Dermis microvascular lymphatic vessel endothelial cell (primary cell): Measurements from ENCODE around the gene PRDM16. TPM values are rescaled to one million over a fixed set of nuclear protein-coding genes. Genes with fewer than 3 reads are reported as not detected.

Source experiments
- DNase-seq, 2 donors: peaks; one replicate each; pipeline versions ENCODE4 v3.0.0 to v3.0.0-alpha.2; 2010; ENCODE audit warnings: low read depth in 2 of 2
- total RNA-seq: library from RNA; depleted of rRNA; stranded (reverse); fragments of >200 nt; gene quantifications from 2 replicates; pipeline ENCODE4 v1.2.1, GENCODE V29; 2014

The PRDM16 gene
- total RNA-seq, 1 donor from 2014 or later: not detected

GRCh38 chr1:3242408-3243260 is 173.6 kb downstream of the PRDM16 start:
- DNase-seq: no peak

- DNase-seq: no peak
Observed at GRCh38 chr1:3243304-3243703, 174.3 kb downstream of the PRDM16 start.

DNA sequence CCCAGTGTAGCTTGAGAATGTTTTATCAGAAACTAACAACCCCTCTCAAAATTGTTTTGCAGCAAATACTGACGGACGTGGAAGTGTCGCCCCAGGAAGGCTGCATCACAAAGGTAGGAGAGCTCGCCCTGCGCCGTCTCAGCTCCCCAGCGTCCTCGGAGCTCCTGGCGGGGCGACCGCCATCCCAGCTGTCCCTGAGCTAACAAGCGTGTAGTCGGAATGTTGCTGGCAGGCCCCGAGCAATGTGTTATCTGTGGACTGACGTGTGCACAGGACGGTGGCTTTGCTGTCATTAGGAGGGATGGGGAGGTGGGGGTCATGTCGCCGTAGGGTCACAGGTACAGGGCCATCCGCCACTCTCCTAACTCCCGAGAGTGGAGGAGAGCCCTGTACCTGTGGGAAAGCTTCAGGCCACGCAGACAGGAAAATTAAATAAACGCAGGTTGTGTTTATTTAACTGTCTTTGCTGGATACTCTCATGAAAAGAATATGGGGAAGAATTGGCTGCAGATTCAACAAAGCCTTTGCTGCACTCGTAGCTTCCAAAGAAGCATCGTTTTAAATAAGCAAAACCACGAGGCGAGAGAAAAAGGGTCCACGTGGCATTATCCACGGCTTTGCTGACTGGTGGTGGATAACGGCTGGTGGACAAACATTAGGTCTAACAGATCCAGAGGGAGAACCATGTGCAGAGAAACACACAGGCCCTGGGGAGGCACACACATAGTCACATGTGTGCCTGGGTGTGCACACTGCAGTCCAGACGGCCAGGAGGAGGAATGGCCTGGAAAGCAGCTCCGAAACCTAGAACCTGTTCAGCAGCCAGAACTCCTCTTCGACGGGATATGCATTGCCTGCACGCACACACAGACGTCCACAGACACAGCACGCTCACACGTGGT is 175.3 kb downstream of the PRDM16 start:
- DNase-seq: no peak

DNA sequence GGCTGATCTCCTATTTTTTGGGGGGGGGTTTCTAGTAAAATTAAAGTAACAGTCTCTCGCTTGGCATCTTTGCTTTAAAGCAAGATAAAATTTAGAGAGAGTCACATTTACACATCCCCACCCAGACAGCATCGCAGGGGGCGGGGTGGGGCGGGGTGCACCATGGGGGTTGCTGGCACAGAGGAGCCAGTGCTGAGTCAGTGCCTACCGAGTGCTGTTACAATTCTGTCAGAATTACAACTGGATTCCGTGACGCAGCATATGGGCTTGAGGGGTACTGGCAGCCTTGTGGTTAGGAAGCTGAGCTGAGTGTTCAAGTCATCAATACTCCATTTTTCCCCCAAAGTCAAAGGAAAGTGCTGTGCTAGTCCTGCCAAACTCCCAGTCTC is 175.9 kb downstream of the PRDM16 start:
- no peak for DNase-seq

GRCh38 chr1:3245344-3245743 is 176.3 kb downstream of the PRDM16 start:
- no peak for DNase-seq

- DNase-seq: no peak
Observed at GRCh38 chr1:3245768-3246167, 176.8 kb downstream of the PRDM16 start.

- no peak for DNase-seq
Observed at GRCh38 chr1:3246251-3246650, 177.2 kb downstream of the PRDM16 start.

- no peak for DNase-seq
Observed at GRCh38 chr1:3247521-3248121, 178.6 kb downstream of the PRDM16 start.

DNA sequence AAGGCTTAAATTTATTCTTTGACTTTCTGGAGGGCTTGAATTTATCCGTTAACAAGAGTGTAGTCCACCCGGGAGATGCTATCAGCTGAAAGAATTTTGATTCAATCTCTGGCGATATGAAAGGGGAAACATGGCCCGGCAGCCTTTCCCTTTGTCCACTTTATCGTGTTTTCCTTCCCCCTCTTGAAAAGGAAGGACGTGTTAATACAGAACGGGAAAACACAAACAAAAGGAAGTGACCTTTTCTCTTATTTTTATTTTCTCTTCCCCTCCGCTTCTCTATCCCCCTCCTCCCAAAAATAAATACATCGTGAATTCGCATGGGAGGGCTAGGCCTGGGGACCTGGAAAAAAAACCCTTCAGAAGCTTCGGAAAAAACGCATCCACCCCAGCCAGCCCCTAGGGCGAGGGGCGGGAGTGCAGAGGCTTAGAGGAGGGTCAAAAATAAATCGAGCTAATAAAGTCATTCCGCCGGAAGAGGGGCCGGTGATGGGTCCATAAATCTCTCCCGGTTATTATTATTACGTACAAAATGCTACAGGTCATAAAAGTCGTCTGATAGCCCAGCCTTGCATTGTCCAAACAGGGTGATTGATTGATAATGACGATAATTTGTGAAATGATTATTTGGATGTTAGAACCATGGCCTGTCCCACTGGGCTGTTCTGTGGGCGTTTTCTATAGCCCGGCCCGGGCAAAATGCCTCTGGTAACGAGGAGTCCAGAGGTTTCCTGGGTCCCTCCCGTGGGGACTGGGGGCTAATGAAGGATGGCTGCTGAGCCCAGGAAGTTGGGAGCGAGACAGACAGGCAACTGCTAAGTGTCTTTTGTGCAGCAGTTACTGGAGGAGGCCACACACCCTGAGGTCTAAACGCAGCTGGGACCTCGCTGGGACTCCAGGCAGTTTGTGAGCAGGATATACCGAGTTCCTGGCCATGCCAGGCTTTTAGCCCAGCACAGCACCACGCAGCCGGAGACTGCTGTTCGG is 179.4 kb downstream of the PRDM16 start:
- DNase-seq: no peak

DNA sequence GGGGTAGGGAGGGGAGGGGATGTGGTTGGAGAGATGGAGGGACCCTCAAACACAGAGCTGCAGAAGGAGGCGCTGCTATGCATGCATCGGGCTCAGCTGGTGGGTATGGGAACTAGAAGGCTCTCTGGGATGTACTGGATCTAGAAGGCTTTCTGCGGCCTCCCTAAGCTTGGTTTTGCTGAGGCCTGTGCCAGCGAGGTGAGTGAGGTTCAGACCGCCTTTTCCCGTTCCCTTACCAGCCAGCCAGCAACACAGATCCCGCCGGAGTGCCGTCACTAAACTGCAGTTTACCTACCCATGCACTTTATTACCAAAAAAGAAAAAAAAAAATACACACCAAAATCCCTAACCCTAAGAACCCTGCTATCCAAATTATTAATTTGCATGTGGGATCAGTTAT is 180.2 kb downstream of the PRDM16 start:
- DNase-seq: no peak

GRCh38 chr1:3249631-3250501 is 180.9 kb downstream of the PRDM16 start:
- DNase-seq: no peak

DNA sequence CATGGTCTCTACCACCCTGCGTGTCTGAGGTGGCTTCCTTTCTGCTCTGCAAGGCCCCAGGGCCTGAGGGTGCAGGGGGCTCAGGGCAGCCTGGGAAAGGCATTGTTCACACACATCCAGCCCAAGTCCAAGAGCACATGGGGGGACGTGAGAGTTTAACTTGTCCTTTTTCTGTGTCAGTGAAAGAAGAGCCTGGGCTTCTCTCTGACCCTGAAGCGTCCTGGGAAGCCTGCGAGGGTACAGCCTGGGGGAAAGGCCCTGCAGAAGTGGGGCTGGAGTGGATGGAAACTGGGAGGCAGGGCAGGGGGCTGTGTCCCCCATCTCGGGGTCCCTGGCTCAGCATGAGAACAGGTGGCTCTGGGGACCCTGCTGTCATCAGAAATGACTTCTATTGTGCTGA is 181.6 kb downstream of the PRDM16 start:
- no peak for DNase-seq

DNA sequence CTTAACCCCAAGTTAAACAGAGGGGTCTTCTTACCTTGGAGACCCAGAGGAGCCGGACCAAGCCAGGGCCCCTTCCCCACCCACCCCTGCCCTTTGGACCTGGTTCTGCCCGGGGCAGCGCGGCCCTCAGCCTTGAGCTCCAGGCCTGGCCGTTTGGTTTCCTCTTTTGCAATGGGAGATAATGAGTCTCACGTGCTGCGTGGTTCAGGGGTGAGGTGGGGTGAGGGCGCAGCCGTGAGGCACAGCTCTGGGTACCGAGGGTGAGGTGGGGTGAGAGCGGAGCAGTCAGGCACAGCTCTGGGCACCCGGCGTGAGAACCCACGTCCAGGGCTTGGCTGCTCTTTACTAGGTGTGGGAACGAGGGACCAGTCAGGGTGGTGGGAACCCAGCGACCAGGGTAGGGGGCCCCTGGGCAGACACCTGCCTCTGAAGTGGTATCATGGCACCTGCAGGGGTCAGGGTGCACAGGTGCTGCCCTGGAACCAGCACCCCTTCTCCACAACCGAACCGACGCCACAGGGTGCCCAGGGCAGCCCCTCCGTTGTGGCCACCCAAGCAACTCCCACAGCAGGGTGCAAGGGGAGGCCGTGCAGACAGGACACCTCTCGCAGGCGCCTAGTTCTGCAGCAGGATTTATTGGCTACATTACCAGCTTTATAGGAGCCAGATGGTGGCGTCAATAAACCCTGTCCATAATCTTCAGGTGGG is 182.2 kb downstream of the PRDM16 start:
- DNase-seq: no peak

GRCh38 chr1:3251807-3252428 is 182.9 kb downstream of the PRDM16 start:
- DNase-seq: no peak

DNA sequence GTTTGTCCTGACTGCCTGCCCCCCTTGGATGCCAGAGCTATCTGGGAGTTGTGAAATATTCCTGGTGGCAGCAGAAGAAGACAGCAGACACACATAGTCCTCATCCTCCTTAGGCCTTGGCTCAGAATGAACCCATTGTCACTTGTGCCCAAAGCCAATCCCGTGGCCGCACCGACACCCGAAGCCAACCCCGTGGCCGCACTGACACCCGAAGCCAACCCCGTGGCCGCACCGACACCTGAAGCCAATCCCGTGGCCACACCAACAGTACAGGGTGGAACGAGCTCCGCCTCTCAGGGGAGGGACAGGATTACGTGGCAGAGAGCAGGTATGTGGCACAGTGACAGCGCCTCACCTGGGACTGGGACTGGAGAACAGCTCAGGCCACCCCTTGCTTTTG is 186.7 kb downstream of the PRDM16 start:
- no peak for DNase-seq

DNA sequence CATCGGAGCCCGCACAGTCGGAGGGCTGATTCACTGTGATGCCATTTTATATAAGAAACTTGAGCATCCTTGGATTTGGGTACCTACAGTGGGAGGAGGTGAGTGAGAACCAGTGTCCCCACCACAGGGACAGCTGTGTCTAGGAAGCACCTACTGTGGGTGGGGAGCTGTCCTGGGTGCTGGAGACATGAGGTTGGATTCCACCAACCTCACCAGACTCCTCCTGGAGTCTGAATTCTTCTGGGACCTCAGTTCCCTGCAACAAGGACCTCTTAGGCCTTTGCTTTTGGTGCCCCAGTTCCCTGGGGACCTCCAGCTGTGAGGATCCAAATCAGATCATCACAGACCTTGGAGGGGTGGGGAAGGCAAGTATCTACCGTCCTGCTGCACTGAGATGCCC is 188.8 kb downstream of the PRDM16 start:
- DNase-seq: no peak

- DNase-seq: no peak
Observed at GRCh38 chr1:3258386-3259003, 189.5 kb downstream of the PRDM16 start.

- no peak for DNase-seq
Observed at GRCh38 chr1:3259020-3259419, 190.0 kb downstream of the PRDM16 start.
